Measurements from ENCODE around the gene ENO1.
A peak's percentile ranks its signal among the peaks of the same experiment; 100 is the strongest.

The ENO1 gene

DNA sequence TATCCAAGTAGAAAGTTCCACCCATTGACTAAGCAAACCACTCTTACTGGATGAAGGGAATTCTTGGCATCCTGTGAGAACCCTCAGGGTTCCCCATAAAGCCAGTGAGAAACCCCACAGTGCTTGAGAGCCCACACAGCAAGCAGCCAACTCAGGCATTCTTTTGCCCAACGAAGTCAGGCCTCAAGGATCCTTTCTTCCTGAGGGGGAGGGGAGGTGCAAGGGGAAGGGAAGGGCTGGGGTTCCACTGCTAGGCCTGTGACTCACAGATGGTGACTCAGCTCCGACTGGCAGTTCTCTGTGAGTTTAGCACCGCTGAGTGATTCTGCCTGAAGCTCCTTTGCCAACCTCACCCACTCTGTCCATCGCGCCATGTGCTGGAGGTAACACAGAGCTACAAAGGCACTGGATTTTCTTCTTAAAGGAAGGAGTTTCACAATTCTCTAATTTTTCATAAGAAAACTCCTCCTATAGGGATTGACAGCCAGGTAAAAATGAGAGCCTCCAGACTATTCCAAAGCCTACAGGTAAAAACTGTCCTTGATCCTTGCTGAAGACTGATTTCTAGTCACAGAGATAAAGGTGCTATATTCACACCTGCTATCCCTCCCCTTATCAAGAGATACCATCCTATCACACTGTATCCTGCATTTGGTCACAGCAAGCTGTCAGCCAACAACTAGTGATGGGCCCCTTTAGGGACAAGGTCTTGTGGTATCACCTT is 4.8 kb downstream of the ENO1 start:
- ATAC-seq (ENCODE audit: low read depth) (peak; percentile 79), DNase-seq (ENCODE audit: low spot score) (peak; percentile 99)
- H3K4me1 ChIP-seq (ENCODE audit: insufficient read depth, poor library complexity, severe bottlenecking): peaks cover 49% of the 10 kb centered on the region
- H3K36me3 ChIP-seq (ENCODE audit: low read depth): peaks cover 93% of the 10 kb centered on the region
- H3K27me3 ChIP-seq (ENCODE audit: insufficient read depth, poor library complexity, severe bottlenecking): no peaks in the 10 kb centered on the region
- TF ChIP-seq, protein P1, sequence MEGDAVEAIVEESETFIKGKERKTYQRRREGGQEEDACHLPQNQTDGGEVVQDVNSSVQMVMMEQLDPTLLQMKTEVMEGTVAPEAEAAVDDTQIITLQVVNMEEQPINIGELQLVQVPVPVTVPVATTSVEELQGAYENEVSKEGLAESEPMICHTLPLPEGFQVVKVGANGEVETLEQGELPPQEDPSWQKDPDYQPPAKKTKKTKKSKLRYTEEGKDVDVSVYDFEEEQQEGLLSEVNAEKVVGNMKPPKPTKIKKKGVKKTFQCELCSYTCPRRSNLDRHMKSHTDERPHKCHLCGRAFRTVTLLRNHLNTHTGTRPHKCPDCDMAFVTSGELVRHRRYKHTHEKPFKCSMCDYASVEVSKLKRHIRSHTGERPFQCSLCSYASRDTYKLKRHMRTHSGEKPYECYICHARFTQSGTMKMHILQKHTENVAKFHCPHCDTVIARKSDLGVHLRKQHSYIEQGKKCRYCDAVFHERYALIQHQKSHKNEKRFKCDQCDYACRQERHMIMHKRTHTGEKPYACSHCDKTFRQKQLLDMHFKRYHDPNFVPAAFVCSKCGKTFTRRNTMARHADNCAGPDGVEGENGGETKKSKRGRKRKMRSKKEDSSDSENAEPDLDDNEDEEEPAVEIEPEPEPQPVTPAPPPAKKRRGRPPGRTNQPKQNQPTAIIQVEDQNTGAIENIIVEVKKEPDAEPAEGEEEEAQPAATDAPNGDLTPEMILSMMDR (IDR thresholded peaks at IDR 0.05; ENCODE audit: poor library complexity, severe bottlenecking): no peak
- peak overlapping the region; percentile 97 for H3K27ac ChIP-seq (ENCODE audit: poor library complexity, severe bottlenecking)
- no peak overlapping the region for H3K4me3 ChIP-seq (ENCODE audit: severe bottlenecking)
- H3K9me3 ChIP-seq (ENCODE audit: severe bottlenecking): no peaks in the 10 kb centered on the region

DNA sequence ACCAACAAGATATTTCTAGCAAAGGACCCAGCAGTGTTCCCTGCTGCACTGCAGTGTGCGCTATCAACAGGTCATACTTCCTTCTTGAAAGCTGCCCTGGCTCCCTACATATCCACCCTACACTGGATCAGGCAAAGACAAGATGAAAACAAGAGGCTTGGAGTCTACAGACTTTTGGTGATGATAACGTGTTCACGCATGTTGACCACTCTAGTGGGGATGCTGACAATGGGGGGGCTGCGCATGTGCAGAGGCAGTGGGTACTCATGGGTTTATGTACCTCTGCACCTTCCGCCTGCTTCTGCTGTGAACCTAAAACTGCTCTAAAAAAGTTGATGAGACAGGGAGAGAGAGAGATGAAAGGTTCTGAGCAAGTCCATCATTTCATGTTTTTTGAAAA is 5.5 kb downstream of the ENO1 start:
- DNase-seq (ENCODE audit: low spot score): no peak
- no peak for ATAC-seq (ENCODE audit: low read depth)
- Histone ChIP-seq H3K27ac (ENCODE audit: poor library complexity, severe bottlenecking) (peak overlapping the region; percentile 97), H3K27me3 (ENCODE audit: insufficient read depth, poor library complexity, severe bottlenecking) (no peaks in the 10 kb centered on the region), H3K4me3 (ENCODE audit: severe bottlenecking) (no peak overlapping the region), H3K4me1 (ENCODE audit: insufficient read depth, poor library complexity, severe bottlenecking) (peaks cover 49% of the 10 kb centered on the region), H3K9me3 (ENCODE audit: severe bottlenecking) (no peaks in the 10 kb centered on the region), H3K36me3 (ENCODE audit: low read depth) (peaks cover 97% of the 10 kb centered on the region)
- TF ChIP-seq, protein P1 (IDR thresholded peaks at IDR 0.05; ENCODE audit: poor library complexity, severe bottlenecking): no peak

DNA sequence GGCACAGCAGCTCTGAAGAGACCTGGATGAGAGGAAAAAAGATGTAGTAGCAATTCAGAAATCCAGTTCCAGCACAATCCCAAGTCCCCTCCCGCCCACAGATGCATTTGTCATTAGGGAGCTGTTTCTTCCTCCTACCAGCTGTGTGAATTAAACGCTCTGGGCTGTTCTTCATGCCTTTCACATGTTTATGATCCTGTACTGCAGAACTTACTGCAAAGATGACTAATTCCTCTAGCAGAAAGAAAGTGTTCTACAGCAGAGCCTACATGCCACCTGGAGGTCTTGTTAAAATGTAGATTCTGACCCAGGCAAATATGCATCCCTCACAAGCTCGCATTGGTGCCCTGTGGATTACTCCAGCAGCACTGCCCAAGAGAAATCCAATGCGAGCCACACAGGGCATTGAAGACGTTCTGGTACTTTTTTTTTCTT is 6.5 kb downstream of the ENO1 start:
- Histone ChIP-seq H3K4me1 (ENCODE audit: insufficient read depth, poor library complexity, severe bottlenecking) (peaks cover 49% of the 10 kb centered on the region), H3K9me3 (ENCODE audit: severe bottlenecking) (no peaks in the 10 kb centered on the region), H3K27ac (ENCODE audit: poor library complexity, severe bottlenecking) (peak overlapping the region; percentile 97), H3K4me3 (ENCODE audit: severe bottlenecking) (no peak overlapping the region), H3K36me3 (ENCODE audit: low read depth) (peaks cover 98% of the 10 kb centered on the region), H3K27me3 (ENCODE audit: insufficient read depth, poor library complexity, severe bottlenecking) (no peaks in the 10 kb centered on the region)
- DNase-seq (ENCODE audit: low spot score) (no peak), ATAC-seq (ENCODE audit: low read depth) (no peak)
- TF ChIP-seq, protein P1 (IDR thresholded peaks at IDR 0.05; ENCODE audit: poor library complexity, severe bottlenecking): no peak

DNA sequence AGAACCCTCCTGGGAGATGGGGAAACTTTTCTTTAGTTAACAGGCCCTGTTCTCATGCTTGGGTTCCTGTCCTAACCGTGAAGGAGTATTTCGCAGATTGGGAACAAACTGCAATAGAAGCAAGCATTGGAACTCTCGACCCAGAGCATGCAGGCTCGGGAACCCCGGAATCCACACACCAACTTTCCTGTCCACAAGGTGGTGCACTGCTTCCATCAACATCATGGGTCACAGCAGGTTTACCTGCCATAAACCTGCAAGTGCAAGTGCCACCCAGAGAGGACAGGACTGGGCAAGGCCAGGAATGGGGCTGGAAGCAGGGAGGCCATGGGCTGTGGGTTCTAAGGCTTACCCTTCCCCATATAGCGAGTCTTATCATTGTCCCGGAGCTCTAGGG is 6.9 kb downstream of the ENO1 start:
- H3K27ac ChIP-seq (ENCODE audit: poor library complexity, severe bottlenecking): peak overlapping the region; percentile 97
- H3K4me1 ChIP-seq (ENCODE audit: insufficient read depth, poor library complexity, severe bottlenecking): peaks cover 49% of the 10 kb centered on the region
- H3K9me3 ChIP-seq (ENCODE audit: severe bottlenecking): no peaks in the 10 kb centered on the region
- TF ChIP-seq, protein P1 (IDR thresholded peaks at IDR 0.05; ENCODE audit: poor library complexity, severe bottlenecking): peak; percentile 53
- no peak overlapping the region for H3K4me3 ChIP-seq (ENCODE audit: severe bottlenecking)
- ATAC-seq (ENCODE audit: low read depth) (0 out of 3 replicates have a peak, but pooled peaks have one; percentile 0), DNase-seq (ENCODE audit: low spot score) (no peak)
- no peaks in the 10 kb centered on the region for H3K27me3 ChIP-seq (ENCODE audit: insufficient read depth, poor library complexity, severe bottlenecking)
- H3K36me3 ChIP-seq (ENCODE audit: low read depth): peaks cover 98% of the 10 kb centered on the region

Data from RWPE2 (cell line).